GM18498 (cell line): ENCODE data around the gene USP4.
"Not testable (repeated sequence)": the region's sequence is repeated elsewhere in the genome, so short reads cannot be mapped to it uniquely, and the experiment has no call there.

Experiments used
- ATAC-seq: cut with Tn5 transposase; IDR thresholded peaks from one replicate; pipeline ENCODE4 v1.9.1; 2021; ENCODE audit warnings: mild to moderate bottlenecking, moderate library complexity; ENCODE audit not compliant: unreplicated experiment

USP4 gene

DNA sequence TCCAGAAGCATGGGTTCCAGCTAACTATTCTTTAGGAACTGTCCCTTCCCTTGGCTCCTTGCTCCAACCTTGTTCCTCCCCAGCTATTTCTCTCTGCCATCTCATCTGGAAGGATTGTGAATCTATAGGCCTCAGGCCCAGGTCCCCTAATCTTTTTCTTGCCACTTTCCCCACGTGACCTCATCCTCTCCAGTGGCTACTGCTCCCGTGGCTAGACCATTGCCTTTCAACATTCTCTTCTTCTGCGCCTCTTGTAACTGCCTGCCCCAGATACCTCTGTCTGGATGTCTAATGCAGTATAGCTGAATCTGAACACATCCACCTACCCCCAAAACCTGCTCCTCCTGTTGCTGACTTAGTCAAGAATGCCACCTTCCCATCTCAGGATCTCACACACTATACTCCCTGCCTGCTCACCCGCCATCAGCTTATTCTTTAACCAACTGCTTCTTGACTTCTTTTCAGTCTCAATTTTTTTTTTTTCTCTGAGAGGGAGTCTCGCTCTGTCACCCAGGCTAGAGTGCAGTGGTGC is 13.1 kb upstream of the USP4 start:
- ATAC-seq = no peak

- no peak for ATAC-seq
Measured at GRCh38 chr3:49352281-49352680, 12.4 kb upstream of the USP4 start.

GRCh38 chr3:49351521-49352011 is 11.7 kb upstream of the USP4 start:
- no peak for ATAC-seq

- ATAC-seq = no peak
Measured at GRCh38 chr3:49349348-49350114, 9.7 kb upstream of the USP4 start.

DNA sequence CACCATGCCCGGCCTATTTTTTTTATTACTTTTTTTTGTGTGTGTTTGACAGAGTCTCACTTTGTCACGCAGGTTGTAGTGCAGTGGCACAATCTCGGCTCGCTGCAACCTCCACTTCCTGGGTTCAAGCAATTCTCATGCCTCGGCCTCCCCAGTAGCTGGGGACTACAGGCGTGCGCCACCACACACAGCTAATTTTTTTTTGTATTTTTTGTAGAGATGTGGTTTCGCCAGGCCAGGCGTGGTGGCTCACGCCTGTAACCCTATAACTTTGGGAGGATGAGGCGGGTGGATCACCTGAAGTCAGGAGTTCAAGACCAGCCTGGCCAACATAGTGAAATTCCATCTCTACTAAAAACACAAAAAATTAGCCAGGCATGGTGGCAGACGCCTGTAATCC is 8.5 kb upstream of the USP4 start:
- ATAC-seq = not testable (repeated sequence)

DNA sequence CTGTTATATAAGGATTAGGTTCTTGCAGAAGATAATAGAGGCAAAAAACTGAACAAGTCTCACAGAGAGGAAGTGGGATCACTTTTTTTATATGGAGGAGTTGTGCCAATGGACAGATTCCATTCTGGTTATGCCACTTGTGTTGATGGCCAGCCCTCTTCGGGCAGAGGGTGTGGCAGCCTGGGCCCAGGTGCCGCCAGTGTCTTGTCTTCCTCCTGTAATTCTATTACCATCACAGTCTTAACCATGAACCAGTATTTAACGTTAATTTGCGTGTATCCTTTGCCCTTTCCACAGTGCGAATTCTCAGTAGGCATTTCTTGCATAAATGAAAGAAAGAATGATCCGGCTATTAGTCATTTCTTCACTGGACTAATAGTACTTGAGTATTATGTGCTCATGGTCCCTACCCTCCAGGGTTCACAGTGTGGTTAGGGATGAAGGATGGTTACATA is 7.0 kb upstream of the USP4 start:
- ATAC-seq = no peak

- ATAC-seq = no peak
Measured at GRCh38 chr3:49343163-49343562, 3.3 kb upstream of the USP4 start.

DNA sequence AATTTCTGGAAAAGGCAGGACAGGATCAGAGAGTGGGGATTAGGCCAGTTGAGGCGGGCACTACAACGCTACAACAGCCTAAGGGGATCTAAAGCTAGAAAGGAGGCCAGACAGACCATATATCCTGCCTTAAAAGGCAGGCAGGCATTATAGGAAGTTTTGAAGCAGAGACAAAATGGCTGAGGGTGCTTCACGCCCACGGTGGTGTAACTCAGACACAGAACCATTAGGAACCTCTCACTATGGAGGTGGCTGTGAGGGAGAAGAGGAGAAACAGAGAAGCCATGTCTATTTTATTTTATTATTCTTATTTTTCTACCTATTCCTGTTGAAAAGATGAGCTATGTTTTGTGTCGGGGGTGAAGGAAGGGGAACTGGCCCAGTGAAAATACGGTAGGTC is 2.1 kb upstream of the USP4 start:
- ATAC-seq = no peak

DNA sequence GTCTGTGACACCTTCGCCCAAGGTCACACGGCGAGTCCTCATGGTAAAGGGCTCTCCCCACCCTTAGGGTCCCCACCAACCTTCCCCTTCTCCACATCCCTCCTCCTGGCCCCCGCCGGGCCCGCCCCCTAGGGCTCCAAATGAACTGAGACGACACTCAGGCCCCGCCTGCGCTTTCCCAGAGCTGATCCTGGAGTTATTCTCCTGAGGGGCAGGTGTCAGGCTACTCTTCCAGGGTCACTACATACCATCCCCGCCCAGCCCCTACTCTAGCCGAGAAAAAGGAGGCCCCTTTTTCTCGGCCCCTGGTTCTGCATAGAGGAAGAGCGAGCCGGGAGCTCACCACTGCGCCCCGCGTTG is 292 bp downstream of the USP4 start:
- ATAC-seq = peak; percentile 17

GRCh38 chr3:49333916-49334633 is 5.8 kb downstream of the USP4 start:
- no peak for ATAC-seq

DNA sequence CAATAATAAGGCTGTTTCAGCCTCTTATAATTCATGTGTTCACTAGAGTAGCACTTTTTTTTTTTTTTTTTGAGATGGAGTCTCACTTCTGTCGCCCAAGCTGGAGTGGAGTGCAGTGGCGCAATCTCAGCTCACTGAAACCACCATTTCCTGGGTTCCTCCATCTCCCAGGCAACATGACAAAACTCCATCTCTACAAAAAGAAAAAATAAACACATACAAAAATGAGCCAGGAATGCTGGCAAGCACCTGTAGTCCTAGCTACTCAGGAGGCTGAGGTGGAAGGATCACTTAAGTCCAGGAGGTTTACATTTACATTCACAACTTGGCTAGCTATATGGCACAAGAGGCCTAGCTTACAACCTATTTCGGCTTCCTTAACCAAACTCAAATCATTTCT is 6.8 kb downstream of the USP4 start:
- ATAC-seq = no peak

- ATAC-seq = no peak
Measured at GRCh38 chr3:49329186-49329585, 10.7 kb downstream of the USP4 start.

GRCh38 chr3:49328350-49328749 is 11.5 kb downstream of the USP4 start:
- not testable (repeated sequence) for ATAC-seq

- ATAC-seq = no peak
Measured at GRCh38 chr3:49327485-49327884, 12.4 kb downstream of the USP4 start.

- no peak for ATAC-seq
Measured at GRCh38 chr3:49324768-49325167, 15.1 kb downstream of the USP4 start.

- no peak for ATAC-seq
Measured at GRCh38 chr3:49316696-49317457, 23.0 kb downstream of the USP4 start.

DNA sequence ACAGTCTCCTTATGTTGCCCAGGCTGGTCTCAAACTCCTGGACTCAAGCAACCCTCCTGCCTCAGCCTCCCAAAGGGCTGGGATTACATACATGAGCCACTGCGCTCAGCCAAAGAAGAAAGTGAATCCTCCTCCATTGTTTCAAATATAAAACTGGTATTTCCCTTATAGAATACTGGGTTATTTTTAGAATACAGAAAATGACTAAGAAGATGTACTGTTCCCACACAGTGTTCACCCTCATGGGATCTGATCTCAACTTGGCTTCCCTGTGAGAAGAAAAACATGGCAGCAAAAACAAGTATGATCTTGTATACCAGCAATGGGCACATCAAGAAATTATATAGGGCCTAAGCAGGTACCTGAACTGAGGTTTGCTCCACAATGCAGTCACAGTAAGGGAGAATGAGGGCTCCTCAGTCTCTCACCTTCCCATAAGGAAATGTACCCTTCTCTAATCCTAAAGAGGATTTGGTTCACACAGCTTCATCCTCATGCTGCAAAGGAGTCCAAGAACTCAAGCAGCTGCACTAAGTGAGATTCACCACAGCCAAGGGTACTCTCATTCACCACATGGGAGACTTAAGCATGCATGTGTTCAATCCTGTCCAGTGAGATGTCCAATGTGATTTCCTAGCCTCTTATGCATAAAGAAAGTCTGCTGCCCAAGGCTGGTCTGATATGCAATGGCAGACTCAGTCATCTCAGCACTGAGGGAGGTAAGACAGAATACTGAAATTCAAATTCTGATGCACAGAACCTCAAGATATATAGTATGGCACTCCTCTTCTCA is 25.8 kb downstream of the USP4 start:
- ATAC-seq = no peak

DNA sequence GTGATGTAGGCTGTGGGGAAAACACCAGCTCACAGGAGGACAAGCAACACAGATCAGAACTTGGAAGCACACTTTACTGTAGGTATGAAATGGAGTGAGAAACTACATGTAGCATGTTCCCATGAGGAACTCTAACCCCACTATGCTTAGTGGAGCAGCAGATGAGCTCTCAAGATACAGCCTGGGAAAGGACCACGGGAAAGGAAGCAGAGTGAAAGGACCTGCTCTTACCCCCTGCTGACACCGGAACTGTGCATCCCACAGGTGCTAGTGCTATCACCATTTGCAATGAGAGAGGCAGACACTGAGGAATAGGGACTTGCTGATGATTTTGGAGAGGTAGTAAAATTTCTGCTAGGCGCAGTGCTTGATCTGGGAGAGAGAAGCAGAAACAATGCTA is 28.6 kb downstream of the USP4 start:
- no peak for ATAC-seq

- ATAC-seq = no peak
Measured at GRCh38 chr3:49310677-49311076, 29.2 kb downstream of the USP4 start.

GRCh38 chr3:49305608-49306007 is 34.2 kb downstream of the USP4 start:
- no peak for ATAC-seq

DNA sequence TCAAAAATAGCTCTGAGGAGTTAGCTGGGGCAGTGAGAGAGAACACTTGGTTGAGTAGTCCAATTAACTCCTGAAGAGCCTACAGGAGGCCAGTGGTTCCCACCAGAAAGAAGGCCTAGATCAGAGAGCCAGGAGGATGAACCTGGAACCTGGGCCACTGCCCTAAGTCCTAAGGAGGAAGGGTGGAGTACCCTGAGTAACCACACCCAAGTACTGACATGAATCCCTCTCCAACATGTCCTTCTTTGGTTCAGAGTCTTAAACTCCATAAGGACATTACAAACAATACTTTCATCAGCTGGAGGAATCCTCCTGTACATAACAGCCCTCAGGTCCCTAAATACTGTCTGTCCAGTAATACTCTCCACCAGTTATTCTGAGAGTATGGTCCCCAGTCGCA is 37.2 kb downstream of the USP4 start:
- ATAC-seq = no peak
